Lower lobe of right lung (tissue), 2 donors: ENCODE results near the gene EVA1A. TPM values are rescaled to one million over a fixed set of nuclear protein-coding genes. Genes with fewer than 3 reads are reported as not detected.

Experiments
- ATAC-seq, 2 donors: fragments of 200-7000 bp; cut with Tn5 transposase; one replicate each; pipeline ENCODE4 v1.9.1; 2020 to 2022; ENCODE audit warnings: mild to moderate bottlenecking in 2 of 2, moderate library complexity in 2 of 2
- DNase-seq: peaks from one replicate; pipeline ENCODE4 v3.0.0-alpha.2; 2020
- H3K27ac ChIP-seq: fragments of 200-600 bp; one replicate; pipeline ENCODE4 v1.8.0; 2022
- H3K27me3 ChIP-seq: fragments of 200-600 bp; one replicate; pipeline ENCODE4 v1.8.0; 2022; ENCODE audit warnings: low read depth
- H3K36me3 ChIP-seq: fragments of 200-600 bp; one replicate; pipeline ENCODE4 v1.8.0; 2022; ENCODE audit warnings: mild to moderate bottlenecking
- H3K4me1 ChIP-seq: fragments of 200-600 bp; one replicate; pipeline ENCODE4 v1.8.0; 2022
- H3K4me3 ChIP-seq: fragments of 200-600 bp; one replicate; pipeline ENCODE4 v1.8.0; 2022; ENCODE audit warnings: mild to moderate bottlenecking
- H3K9me3 ChIP-seq: fragments of 200-600 bp; one replicate; pipeline ENCODE4 v1.8.0; 2022
- CTCF ChIP-seq: fragments of 200-600 bp; IDR thresholded peaks from one replicate; pipeline ENCODE4 v1.8.0; 2022; ENCODE audit warnings: antibody characterized with exemption, mild to moderate bottlenecking
- intact Hi-C: fragments of 100-400 bp; cut with DNase I; formaldehyde crosslinking; loops from one replicate; pipeline ENCODE4 v1.11.0; 2022
- total RNA-seq: library from RNA; stranded (reverse); fragmentation: NEBNext Ultra II Directional; extraction: Animal tissue kit (Norgen Biotek cat#: 25700); gene quantifications from one replicate; pipeline ENCODE4 v1.2.1, GENCODE V29; 2021
- donor health status: DM: no; HTN: yes; CAD: no; lungs with severe emphysema.

Gene EVA1A
- total RNA-seq, 1 donor from 2014 or later: 31.7 TPM

- H3K27ac ChIP-seq: peak overlapping the region; percentile 71
- ATAC-seq (peak; percentile 93 to 95), DNase-seq (no peak)
- H3K9me3 ChIP-seq: no peaks in the 10 kb centered on the region
- H3K36me3 ChIP-seq: no peaks in the 10 kb centered on the region
- H3K4me1 ChIP-seq: no peaks in the 10 kb centered on the region
- no peak overlapping the region for H3K4me3 ChIP-seq
- no peak for TF ChIP-seq CTCF
- intact Hi-C loops: no loop called here
- no peaks in the 10 kb centered on the region for H3K27me3 ChIP-seq
These were observed 10.4 kb upstream of the EVA1A start for GRCh38 chr2:75570948-75571729.

GRCh38 chr2:75570024-75570947, 9.5 kb upstream of the EVA1A start:
- H3K9me3 ChIP-seq: no peaks in the 10 kb centered on the region
- no peak for TF ChIP-seq CTCF
- H3K27ac ChIP-seq: peak overlapping the region; percentile 71
- no peak overlapping the region for H3K4me3 ChIP-seq
- no peak for DNase-seq
- ATAC-seq: no peak
- H3K36me3 ChIP-seq: no peaks in the 10 kb centered on the region
- H3K4me1 ChIP-seq: no peaks in the 10 kb centered on the region
- intact Hi-C loops: no loop called here
- H3K27me3 ChIP-seq: no peaks in the 10 kb centered on the region

GRCh38 chr2:75569546-75569945, 8.8 kb upstream of the EVA1A start:
- intact Hi-C loops: no loop called here
- DNase-seq (no peak), ATAC-seq (no peak)
- Histone ChIP-seq H3K27ac (peak overlapping the region; percentile 71), H3K9me3 (no peaks in the 10 kb centered on the region), H3K27me3 (no peaks in the 10 kb centered on the region), H3K4me3 (no peak overlapping the region), H3K36me3 (no peaks in the 10 kb centered on the region), H3K4me1 (no peaks in the 10 kb centered on the region)
- no peak for TF ChIP-seq CTCF

- no peaks in the 10 kb centered on the region for H3K36me3 ChIP-seq
- no peak overlapping the region for H3K27ac ChIP-seq
- no peaks in the 10 kb centered on the region for H3K27me3 ChIP-seq
- ATAC-seq: no peak
- intact Hi-C loops: no loop called here
- no peak overlapping the region for H3K4me3 ChIP-seq
- no peak for DNase-seq
- no peak for TF ChIP-seq CTCF
- no peaks in the 10 kb centered on the region for H3K4me1 ChIP-seq
- no peaks in the 10 kb centered on the region for H3K9me3 ChIP-seq
These were observed 7.4 kb upstream of the EVA1A start for GRCh38 chr2:75568174-75568573.

GRCh38 chr2:75565472-75566462, 5.0 kb upstream of the EVA1A start:
- no peak for ATAC-seq
- Histone ChIP-seq H3K4me3 (no peak overlapping the region), H3K27ac (no peak overlapping the region), H3K9me3 (no peaks in the 10 kb centered on the region), H3K4me1 (peaks cover 9% of the 10 kb centered on the region), H3K36me3 (no peaks in the 10 kb centered on the region), H3K27me3 (peaks cover 5% of the 10 kb centered on the region)
- no peak for TF ChIP-seq CTCF
- DNase-seq: no peak
- intact Hi-C loops: no loop called here
